ENCODE measurements around the gene STEAP1. TPM values are rescaled to one million over a fixed set of nuclear protein-coding genes. Genes with fewer than 3 reads are reported as not detected.

The STEAP1 gene
- total and polyA plus RNA-seq, 4 donors = 20.0 to 37.1 (median 29.6) TPM

- Histone ChIP-seq H3K9ac (ENCODE audit: low read depth in 1 of 2, low read length in 2 of 2) (no peak overlapping the region), H3K4me3 (ENCODE audit: low read depth in 1 of 3, low read length in 3 of 3) (no peak overlapping the region), H3K4me1 (ENCODE audit: control insufficient read depth in 4 of 4, insufficient read depth in 4 of 4, low read length in 3 of 4) (peaks cover 0 to 18% (median 9%) of the 10 kb centered on the region in 4 donors), H3K27ac (ENCODE audit: low read depth in 1 of 2, low read length in 2 of 2) (no peak overlapping the region), H3K36me3 (ENCODE audit: control insufficient read depth in 4 of 4, insufficient read depth in 3 of 4, low read depth in 1 of 4, low read length in 3 of 4) (no peaks in the 10 kb centered on the region), H3K27me3 (ENCODE audit: control insufficient read depth in 4 of 4, insufficient read depth in 4 of 4, low read length in 3 of 4) (no peaks in the 10 kb centered on the region), H3K9me3 (ENCODE audit: control insufficient read depth in 4 of 4, low read length in 3 of 4) (no peaks in the 10 kb centered on the region)
- TF ChIP-seq YY1 (IDR thresholded peaks at IDR 0.05) (no peak), SP1 (IDR thresholded peaks at IDR 0.05) (no peak), RAD21 (IDR thresholded peaks at IDR 0.05) (no peak), HNF4A (conservative IDR thresholded peaks at IDR 0.05) (no peak), EGR1 (IDR thresholded peaks at IDR 0.05; ENCODE audit: low read depth in 2 of 2) (no peak), RXRA (IDR thresholded peaks at IDR 0.05) (no peak), GABPA (IDR thresholded peaks at IDR 0.05 in 1 of 2, conservative IDR thresholded peaks at IDR 0.05 in 1 of 2) (no peak), FOXA1 (IDR thresholded peaks at IDR 0.05) (no peak), CTCF (IDR thresholded peaks at IDR 0.05; ENCODE audit: low read depth, low read length, missing input control) (no peak), TAF1 (conservative IDR thresholded peaks at IDR 0.05) (no peak), NR2F2 (IDR thresholded peaks at IDR 0.05) (no peak), JUND (IDR thresholded peaks at IDR 0.05) (no peak), HNF4G (IDR thresholded peaks at IDR 0.05) (no peak), ATF3 (IDR thresholded peaks at IDR 0.05) (no peak), REST (IDR thresholded peaks at IDR 0.05) (no peak), FOXA2 (IDR thresholded peaks at IDR 0.05) (no peak), MAX (IDR thresholded peaks at IDR 0.05) (no peak)
- WGBS = 92% methylated on average over 1 of the region's 1 CpG
- DNase-seq (ENCODE audit: low spot score) = no peak
Observed at GRCh38 chr7:90207956-90208355, 53.7 kb downstream of the STEAP1 start.

GRCh38 chr7:90209776-90210175, 55.5 kb downstream of the STEAP1 start:
- no peaks in the 10 kb centered on the region for H3K36me3 ChIP-seq (ENCODE audit: control insufficient read depth in 4 of 4, insufficient read depth in 3 of 4, low read depth in 1 of 4, low read length in 3 of 4)
- H3K4me1 ChIP-seq (ENCODE audit: control insufficient read depth in 4 of 4, insufficient read depth in 4 of 4, low read length in 3 of 4) = peaks cover 0 to 22% (median 13%) of the 10 kb centered on the region in 4 donors
- H3K4me3 ChIP-seq (ENCODE audit: low read depth in 1 of 3, low read length in 3 of 3) = no peak overlapping the region
- H3K27ac ChIP-seq (ENCODE audit: low read depth in 1 of 2, low read length in 2 of 2) = no peak overlapping the region
- no peak for TF ChIP-seq YY1 (IDR thresholded peaks at IDR 0.05)
- TF ChIP-seq SP1 (IDR thresholded peaks at IDR 0.05) = no peak
- TF ChIP-seq MAX (IDR thresholded peaks at IDR 0.05) = no peak
- no peak for TF ChIP-seq GABPA (IDR thresholded peaks at IDR 0.05 in 1 of 2, conservative IDR thresholded peaks at IDR 0.05 in 1 of 2)
- no peak for TF ChIP-seq TAF1 (conservative IDR thresholded peaks at IDR 0.05)
- no peak for TF ChIP-seq JUND (IDR thresholded peaks at IDR 0.05)
- no peak for TF ChIP-seq FOXA2 (IDR thresholded peaks at IDR 0.05)
- TF ChIP-seq NR2F2 (IDR thresholded peaks at IDR 0.05) = no peak
- TF ChIP-seq RXRA (IDR thresholded peaks at IDR 0.05) = no peak
- TF ChIP-seq FOXA1 (IDR thresholded peaks at IDR 0.05) = no peak
- TF ChIP-seq ZBTB33 (IDR thresholded peaks at IDR 0.05) = no peak
- TF ChIP-seq REST (IDR thresholded peaks at IDR 0.05) = no peak
- no peak for DNase-seq (ENCODE audit: low spot score)
- 94% methylated on average over 1 of the region's 1 CpG for WGBS
- no peaks in the 10 kb centered on the region for H3K27me3 ChIP-seq (ENCODE audit: control insufficient read depth in 4 of 4, insufficient read depth in 4 of 4, low read length in 3 of 4)
- H3K9me3 ChIP-seq (ENCODE audit: control insufficient read depth in 4 of 4, low read length in 3 of 4) = no peaks in the 10 kb centered on the region
- H3K9ac ChIP-seq (ENCODE audit: low read depth in 1 of 2, low read length in 2 of 2) = no peak overlapping the region
